HG02981 (cell line): ENCODE data around the gene TENT4A.

Experiments
- ATAC-seq: cut with Tn5 transposase; IDR thresholded peaks from one replicate; pipeline ENCODE4 v1.9.1; 2021; ENCODE audit warnings: mild to moderate bottlenecking, moderate library complexity; ENCODE audit not compliant: unreplicated experiment

TENT4A gene

DNA sequence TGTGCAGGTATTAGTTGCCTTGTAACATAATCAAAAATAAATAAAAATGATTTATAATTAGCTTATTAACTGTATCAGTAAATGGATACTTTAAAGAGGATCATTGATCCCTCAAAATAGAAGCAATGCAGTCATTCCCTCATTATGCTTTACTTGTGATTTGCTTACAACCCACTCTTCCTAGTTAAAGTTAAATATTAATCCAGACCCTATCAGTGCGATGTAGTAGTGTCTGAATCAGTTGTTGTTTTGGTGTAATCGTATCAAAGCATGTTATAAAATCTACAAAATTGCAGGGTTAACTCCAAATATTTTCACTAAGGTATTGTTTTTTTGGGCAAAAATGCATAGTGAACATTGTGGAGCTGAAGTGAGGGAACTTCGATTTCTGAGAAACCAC is 17.6 kb downstream of the TENT4A start:
- no peak for ATAC-seq

DNA sequence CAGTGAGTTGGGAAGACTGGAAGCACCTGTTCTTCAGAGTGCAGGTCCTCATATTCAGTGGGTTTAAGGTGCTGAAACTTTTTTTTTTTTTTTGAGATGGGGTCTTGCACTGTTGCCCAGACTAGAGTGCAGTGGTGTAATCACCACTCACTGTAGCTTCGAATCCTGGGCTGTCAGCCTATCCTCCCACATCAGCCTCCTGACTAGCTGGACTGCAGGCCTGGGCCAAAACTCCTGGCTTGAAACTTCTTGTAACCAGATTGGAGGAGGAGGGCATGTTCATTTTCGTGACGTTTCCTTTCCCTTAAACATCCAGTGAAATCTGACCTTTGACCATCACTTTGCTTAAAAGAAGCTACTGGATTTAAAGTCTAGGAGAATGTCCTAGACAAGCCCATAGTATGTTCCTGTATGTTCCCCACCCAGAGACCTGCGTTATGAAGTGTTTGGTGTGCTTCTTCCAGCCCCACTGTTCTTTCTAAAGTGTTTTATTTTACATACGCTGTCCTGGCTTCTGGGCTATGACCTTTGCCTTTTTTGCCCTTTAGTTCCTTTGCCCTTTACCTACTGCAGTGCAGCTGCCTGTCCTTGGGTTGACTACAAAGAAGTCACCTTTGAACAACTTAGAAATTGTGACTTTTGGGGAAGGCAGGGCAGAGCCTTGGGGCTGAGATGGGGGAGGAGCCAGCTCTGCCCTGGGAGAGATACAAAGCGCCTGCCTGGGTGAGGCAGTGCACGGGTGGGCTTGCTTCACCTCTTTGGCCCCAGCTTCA is 18.4 kb downstream of the TENT4A start:
- ATAC-seq: no peak

DNA sequence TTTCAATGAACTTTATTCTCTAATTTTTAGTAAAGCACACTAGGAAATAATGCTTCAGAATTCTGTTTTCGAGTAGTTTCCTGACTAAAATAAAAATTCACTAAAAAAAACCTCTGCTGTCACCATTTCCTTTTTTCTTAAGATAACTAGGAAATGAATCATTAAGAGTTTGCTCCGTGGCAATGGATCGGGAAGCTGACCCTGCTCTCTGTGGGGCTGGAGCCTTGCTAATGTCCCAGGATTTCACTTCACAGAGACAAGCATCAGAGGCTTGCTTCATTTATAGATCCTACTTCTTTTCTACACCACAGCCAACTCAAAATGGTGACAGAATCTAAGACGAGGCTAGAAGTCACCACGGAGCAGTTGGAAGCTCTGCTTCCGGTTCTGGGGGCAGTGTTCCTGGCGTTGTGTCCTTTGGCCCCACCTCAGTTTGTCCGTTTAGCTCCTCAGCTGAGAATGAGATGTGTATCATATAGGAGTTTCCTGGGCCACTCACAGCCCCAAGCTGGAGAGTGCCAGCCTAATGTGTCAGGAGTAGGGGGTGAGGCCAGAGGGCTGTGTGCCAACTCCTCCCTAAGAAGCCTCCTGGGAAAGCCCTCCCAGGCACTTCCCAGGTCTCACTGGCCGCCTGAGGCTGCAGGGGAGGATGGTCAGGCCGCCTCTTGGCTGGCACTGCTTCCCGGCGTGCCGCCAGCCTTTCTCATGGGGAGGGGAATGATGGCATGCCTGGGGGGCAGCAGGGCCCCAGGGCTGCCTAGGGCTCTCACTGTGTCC is 19.6 kb downstream of the TENT4A start:
- no peak for ATAC-seq

DNA sequence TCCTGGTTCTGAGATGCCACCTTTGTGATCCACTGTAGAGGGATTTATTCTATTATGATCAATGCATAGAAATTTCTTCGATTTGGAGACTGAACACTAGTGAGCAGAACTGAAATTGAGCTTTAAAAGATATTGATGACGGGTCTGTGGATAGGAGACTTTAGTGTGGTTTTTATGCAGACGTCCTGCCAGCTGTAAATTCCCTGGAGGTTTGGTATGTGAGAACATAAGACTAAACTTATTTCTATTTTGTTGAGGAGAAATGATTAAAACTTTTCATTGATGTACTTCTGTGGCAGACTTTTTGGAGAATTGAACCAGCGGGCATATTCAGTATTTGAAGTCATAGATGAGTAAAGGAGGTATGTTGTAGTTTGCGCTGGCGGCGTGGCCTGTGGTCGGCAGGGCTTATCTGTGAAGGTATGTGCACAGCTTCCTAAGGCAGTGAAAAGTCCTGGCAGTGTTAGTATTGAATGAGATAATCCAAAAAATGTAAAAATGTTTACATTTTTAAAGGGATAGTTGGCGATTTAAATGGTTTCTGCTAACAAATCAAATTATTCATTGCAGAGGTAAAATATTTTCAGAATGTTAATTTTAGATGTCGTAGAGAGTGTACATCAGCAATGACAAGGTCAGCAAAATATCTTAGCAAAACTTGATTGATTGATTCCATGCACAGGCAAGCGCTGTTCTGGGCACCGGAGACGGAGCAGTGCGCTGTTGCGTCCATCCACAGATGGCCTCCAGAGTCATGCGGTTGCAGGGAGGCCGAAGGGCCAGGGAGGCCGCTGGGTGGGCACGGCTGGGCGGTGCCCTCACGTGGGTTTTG is 20.4 kb downstream of the TENT4A start:
- no peak for ATAC-seq

DNA sequence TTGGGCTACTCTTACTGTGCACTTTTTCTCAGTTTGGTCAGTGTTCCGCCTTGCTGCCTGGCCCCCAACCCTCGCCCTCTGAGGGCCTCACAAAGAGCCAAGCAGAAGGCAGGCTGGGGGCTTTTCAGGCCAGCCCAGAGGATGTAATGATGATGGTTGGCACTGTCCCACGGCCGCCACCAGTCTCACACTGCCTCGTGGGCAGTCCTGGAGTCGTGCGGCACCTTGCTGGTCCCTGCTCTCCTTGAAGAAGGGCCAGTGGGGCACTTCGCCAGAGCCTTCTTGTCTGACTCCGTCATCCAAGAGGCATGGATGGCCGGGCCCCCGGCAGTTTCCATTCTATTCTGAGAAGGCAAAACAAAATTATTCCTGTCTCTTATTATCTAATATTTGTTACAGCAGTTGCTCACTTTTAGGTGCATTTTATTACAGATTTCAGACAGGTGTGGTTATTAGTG is 21.0 kb downstream of the TENT4A start:
- ATAC-seq: no peak

DNA sequence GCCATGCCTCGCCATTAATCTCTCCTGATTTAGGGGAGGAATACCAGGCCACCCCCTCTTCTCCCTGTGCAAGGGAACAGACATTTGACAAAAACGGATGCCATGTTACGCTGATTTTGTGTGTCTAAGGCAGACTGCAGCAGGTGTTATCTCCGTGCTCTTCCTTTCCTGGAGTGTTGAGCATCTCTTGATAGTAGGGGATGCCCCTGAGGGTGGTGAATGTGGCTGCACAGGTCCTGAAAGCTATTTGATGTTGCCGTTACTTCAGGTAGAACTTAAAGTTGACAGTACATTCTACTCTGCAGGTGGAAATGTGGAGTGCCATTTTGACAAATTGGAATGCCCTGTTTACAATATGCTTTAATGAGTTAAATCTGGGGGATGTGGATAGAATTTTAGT is 21.5 kb downstream of the TENT4A start:
- ATAC-seq: no peak

DNA sequence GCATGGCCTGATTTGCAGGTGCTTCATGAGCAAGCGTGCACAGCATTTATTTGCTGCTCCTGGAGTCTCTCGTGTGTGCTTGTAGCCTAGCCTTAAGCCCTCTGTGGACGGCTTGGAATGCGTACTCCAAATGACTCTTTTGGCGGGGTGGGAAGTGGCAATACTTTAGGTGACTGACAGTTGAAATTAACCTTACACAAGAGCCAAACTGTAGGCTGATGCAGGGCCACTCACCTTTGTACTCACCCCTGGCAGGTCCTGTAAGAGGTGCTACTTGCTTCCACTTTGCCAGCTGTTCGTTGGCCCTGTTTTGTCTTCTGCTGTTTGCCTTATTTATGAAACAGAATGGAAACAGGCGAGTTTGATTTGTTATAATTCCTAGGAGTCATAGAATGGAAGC is 22.9 kb downstream of the TENT4A start:
- no peak for ATAC-seq

DNA sequence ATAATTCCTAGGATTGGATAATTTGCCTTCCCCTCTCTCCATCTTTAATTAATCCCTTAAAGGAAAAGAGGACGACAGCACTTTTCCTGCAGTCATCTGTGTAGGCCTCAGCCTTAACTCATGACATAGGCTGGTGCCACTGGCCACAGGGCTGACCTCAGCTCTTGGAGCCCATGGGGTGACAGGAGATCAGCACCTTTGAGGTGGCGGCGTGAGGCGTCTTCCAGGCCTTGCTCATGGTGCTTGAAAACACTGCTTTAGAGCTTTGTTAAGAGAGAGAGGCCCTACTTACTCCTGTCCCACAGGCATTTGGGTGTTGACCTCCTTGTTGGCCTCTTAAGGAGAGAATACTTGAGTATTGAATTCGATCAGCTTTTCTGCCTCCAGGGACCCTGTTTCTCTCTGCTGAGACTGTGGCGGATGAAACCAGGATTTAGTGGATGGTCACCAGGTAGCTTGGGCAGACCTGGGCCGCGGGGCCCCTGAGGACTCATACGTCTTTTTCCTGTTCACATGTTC is 23.4 kb downstream of the TENT4A start:
- no peak for ATAC-seq

DNA sequence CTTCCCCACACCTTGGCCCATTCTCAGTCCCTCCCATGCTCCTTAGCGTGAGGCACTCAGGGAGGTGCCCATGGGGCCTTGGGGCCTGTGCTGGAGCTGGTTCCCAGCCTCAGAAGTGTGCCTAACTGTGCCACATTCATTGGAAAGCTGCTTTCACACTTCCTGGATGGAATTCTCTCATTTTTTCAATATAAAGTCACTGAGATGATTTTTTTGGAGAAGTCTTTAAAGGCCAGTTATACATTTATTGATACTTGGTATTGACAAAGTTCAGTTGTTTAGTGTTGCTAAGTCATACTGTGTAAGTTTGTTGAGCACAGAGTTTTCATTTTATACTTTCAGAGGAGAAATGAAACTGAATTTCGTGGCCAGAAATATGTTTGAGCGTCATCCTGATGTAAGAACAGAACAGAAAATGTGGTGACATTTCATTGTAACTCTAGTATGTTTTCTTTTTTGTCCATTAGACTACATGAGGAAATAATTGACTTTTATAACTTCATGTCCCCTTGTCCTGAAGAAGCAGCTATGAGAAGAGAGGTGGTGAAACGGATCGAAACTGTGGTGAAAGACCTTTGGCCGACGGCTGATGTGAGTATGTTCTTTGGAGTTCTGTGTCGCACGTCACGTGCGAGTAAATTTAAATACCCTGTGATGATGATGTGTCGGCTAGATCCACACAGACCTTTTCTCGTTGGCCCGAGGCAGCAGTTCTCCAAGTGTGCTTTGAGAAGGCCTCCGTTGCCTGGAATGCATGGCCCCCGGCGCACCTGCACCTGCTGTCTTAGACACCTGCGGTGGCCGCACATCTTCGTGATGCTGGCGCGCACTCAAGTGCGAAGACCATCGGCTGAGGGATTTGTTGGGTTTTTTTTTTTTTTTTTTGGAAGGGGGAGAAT is 24.1 kb downstream of the TENT4A start:
- ATAC-seq: peak; percentile 75

DNA sequence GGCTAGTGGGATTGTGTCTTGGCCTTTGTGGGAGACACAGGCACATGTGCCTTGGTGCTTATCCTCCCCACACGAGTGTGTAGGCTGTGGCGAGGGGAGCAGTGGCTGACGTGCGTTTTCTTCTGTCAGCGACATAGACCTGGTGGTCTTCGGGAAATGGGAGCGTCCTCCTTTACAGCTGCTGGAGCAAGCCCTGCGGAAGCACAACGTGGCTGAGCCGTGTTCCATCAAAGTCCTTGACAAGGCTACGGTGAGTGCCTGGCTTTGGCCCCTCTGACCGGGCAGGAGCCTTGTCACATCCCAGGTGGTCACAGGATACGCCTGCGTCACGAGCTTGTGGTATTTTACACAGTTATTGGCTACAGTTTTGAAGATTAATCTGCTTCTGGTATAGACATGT is 26.4 kb downstream of the TENT4A start:
- no peak for ATAC-seq

DNA sequence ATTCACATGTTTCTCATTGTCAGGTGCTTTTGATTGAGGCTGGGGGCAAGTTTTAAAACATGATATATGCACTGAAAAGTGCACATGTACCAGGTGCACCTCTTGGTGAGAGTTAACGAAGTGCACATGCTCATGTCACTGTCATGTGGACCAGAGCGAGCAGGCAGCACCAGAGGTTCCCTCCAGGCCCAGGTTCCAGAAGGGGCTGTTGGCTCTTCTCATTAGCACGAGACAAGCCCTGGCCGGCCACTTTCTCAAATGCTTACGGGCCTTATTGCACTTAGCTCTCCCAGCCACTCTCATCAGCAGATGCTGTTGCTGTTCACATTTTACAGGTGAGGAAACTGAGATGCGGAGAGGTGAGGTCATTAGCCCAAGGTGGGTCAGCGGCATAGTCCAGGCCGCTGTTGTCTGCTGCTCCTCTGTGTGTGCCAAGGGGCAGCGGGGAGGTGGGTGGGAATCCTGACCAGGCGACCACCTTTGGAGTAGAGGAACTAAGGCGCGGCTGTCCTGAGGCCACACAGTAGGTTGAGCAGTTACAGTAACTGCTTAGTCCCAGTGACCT is 27.4 kb downstream of the TENT4A start:
- ATAC-seq: no peak

DNA sequence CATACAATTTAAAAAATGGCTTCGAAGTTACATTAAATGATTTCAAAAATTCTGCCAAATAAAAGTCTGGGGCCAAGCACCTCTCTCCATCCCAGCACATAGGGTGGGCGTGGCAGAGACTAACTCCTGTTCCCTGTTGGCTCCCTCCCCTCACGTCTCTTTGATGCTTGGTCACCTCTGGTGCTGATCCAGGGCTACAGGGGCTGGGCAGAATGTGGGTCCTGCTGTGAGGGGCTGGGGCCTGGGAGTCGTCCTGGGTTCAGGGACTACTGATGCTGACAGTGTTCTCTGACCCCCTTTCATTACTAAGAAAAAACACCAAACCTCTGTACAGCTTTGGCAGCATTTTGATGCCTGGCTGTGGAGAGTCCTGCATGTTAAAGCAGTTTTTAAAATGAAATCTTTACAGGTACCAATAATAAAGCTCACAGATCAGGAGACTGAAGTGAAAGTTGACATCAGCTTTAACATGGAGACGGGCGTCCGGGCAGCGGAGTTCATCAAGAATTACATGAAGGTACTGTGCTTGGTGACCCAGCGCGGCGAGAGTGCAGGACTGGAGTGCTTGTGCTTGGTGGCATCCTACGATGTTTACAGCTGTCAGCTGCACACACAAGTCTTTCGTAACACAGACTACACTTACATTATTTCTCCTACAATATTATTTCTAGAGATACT is 29.0 kb downstream of the TENT4A start:
- no peak for ATAC-seq

DNA sequence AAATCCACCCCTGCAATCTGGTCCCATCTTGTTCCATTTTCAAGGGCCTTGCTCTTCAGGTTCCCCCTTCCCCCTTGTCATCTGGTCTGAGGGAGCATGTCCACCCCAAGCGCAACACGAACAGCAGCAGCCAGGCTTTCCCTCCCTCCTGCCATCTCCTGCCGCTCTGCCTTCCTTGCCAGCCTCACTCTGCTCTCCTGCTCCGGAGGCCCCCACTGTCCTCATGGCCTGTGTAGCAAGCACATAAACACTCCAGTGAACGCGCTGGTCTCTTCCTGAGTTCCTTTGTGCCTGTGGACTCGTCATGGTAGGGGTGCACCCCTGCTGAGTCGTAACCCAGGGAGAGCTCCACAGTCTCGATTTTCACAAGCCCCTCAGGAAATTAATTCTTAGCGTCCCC is 29.9 kb downstream of the TENT4A start:
- no peak for ATAC-seq

DNA sequence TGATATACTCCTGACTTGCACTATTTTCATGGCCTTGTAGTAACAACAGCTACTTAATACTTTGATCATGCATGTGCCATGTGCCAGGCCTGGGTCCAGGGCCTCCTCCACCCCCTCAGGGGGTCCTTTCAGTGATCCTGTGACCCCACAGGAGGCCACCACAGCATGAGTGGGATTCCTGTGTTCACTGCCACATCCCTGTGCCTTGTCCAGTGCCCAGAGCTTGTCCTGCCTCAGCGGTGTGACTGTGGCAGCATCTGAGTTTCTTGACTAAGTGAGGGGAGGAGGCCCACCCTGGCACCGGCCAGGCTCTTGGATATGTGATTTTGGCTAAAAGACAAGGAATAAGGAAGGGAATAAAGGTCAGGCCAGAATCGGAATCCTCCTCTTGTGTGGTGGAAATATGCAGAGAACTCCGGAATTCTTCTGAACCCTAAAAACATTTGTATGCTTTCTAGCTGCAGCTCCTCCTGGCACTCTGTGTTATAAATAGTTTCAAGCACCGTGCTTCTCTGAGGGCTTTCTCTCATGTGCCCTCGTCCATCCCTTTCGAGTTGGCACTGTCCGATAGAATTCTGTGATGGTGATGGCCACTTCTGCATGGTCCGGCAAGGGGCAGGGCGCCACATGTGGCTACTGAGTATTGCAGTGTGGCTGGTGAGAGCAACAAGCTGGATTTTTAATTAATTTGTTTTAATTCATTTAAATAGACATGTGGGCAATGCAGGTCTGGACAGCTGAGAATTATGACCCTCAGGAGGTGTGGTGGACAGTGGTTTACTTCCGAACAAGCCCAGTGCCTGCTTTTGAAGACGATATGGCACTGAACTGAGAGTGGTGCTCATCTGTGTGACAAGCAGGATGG is 31.8 kb downstream of the TENT4A start:
- no peak for ATAC-seq

DNA sequence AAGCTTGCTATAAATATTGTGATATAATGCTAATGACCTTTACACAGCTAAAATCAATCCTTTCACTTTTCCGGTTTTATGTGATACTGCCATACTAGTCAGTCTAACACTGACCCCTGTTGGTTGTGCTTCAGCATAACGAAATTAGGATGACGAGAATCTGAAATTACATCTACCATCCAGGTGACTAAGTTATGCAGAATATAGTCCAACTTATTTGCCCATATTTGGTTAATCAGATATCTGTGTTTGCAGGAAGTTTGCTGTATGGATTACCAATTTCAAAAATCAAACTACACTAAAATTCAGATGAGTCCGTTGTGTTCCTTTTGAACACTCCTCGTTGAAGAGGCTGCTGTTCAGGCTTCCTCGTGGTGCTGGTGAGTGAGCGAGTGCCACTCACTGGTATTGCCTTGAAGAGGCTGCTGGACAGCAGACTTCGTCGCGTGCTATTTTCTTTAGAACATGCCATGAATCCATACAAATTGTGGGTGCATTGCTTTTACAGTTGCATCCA is 32.5 kb downstream of the TENT4A start:
- peak; percentile 80 for ATAC-seq

DNA sequence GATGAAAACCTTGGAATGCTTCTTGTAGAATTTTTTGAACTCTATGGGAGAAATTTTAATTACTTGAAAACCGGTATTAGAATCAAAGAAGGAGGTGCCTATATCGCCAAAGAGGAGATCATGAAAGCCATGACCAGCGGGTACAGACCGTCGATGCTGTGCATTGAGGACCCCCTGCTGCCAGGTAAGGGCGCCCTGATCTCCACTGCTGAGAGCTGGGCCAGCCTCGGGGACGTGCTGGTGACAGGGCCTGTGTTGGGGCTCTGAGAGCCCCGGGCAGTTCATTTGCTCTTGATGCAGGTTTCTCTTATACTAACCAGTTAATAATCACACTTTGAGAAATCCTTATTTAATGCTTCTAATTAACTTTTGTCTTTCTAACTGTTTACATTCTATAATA is 33.0 kb downstream of the TENT4A start:
- no peak for ATAC-seq

DNA sequence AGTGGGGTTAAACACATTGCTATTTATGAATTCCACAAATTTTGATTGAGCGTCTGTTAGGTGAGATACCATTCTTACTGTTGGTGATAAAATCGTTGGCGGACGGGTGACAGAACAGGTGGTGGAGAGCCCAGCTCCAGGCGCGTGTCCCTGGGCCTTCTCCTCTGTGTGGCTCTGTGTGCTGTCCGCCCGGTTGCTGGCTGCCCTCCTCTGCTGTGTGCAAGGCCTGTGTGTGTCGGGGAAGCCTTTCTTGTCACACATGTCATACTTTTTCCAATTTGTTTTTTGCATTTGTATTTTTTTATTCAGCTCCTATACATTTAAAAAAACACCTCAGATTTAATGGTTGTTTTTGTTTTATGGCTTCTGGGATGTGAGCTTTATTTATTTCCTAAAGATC is 33.9 kb downstream of the TENT4A start:
- no peak for ATAC-seq

DNA sequence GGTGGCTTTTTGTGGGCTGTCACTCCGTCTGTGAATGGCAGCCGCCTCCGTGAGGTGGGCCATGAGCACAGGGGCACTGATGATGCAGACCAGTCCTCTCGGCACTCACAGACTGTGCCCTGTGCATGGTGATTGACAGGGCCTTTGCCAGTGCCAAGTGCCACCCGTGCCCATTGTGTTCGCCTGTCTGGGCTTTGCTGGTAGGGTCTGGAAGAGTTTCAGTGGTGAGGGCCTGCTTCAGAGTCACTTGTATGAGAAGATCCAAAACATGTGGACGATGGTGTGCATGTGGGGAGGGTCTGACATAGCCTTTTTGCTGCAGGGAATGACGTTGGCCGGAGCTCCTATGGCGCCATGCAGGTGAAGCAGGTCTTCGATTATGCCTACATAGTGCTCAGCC is 34.9 kb downstream of the TENT4A start:
- no peak for ATAC-seq
